ENCODE measurements around the gene CTNNAL1.

CTNNAL1 gene

GRCh38 chr9:109001275-109001676, 12.0 kb downstream of the CTNNAL1 start:
- Histone ChIP-seq H3K4me2 (ENCODE audit: low read length) (no peak overlapping the region), H3K79me2 (ENCODE audit: insufficient read depth, low read length) (no peaks in the 10 kb centered on the region), H3K36me3 (ENCODE audit: insufficient read depth, low read length) (peaks cover 18% of the 10 kb centered on the region), H3K9ac (ENCODE audit: low read length) (no peak overlapping the region), H4K20me1 (ENCODE audit: insufficient read depth, low read length) (no peaks in the 10 kb centered on the region), H2AFZ (ENCODE audit: low read length) (no peak overlapping the region), H3K9me2 (ENCODE audit: low read depth, low read length) (no peaks in the 10 kb centered on the region), H3K27ac (ENCODE audit: low read depth, low read length, poor library complexity, severe bottlenecking) (no peak overlapping the region), H3K9me3 (ENCODE audit: low read length) (peaks cover 14% of the 10 kb centered on the region; the same call in 1 of the 2 replicates), H3K27me3 (ENCODE audit: insufficient read depth, low read length) (no peaks in the 10 kb centered on the region), H3F3A (ENCODE audit: insufficient read depth, low read length) (no peaks in the 10 kb centered on the region), H3K4me3 (ENCODE audit: low read depth, low read length, poor library complexity, severe bottlenecking) (no peak overlapping the region), H3K4me1 (ENCODE audit: insufficient read depth, low read length, severe bottlenecking) (no peaks in the 10 kb centered on the region)
- TF ChIP-seq EZH2 (IDR thresholded peaks at IDR 0.05; ENCODE audit: borderline replicate concordance, low read length) (no peak), CTCF (IDR thresholded peaks at IDR 0.05; ENCODE audit: low read length) (no peak)

- no peak overlapping the region for H3K4me2 ChIP-seq (ENCODE audit: low read length)
- TF ChIP-seq EZH2 (IDR thresholded peaks at IDR 0.05; ENCODE audit: borderline replicate concordance, low read length) = no peak
- no peak for TF ChIP-seq CTCF (IDR thresholded peaks at IDR 0.05; ENCODE audit: low read length)
- H3K79me2 ChIP-seq (ENCODE audit: insufficient read depth, low read length) = no peaks in the 10 kb centered on the region
- H2AFZ ChIP-seq (ENCODE audit: low read length) = no peak overlapping the region
- H4K20me1 ChIP-seq (ENCODE audit: insufficient read depth, low read length) = no peaks in the 10 kb centered on the region
- H3K27me3 ChIP-seq (ENCODE audit: insufficient read depth, low read length) = no peaks in the 10 kb centered on the region
- H3K9me3 ChIP-seq (ENCODE audit: low read length) = no peaks in the 10 kb centered on the region
- H3K4me3 ChIP-seq (ENCODE audit: low read depth, low read length, poor library complexity, severe bottlenecking) = no peak overlapping the region
- H3K9ac ChIP-seq (ENCODE audit: low read length) = no peak overlapping the region
- peaks cover 15% of the 10 kb centered on the region for H3K36me3 ChIP-seq (ENCODE audit: insufficient read depth, low read length)
- H3K9me2 ChIP-seq (ENCODE audit: low read depth, low read length) = no peaks in the 10 kb centered on the region
- H3K4me1 ChIP-seq (ENCODE audit: insufficient read depth, low read length, severe bottlenecking) = no peaks in the 10 kb centered on the region
- H3F3A ChIP-seq (ENCODE audit: insufficient read depth, low read length) = no peaks in the 10 kb centered on the region
- no peak overlapping the region for H3K27ac ChIP-seq (ENCODE audit: low read depth, low read length, poor library complexity, severe bottlenecking)
These were observed 16.2 kb downstream of the CTNNAL1 start for GRCh38 chr9:108997112-108997511.

- H3K36me3 ChIP-seq (ENCODE audit: insufficient read depth, low read length) = peaks cover 18% of the 10 kb centered on the region; the same call in 1 of the 2 replicates
- H3K9ac ChIP-seq (ENCODE audit: low read length) = no peak overlapping the region
- no peak overlapping the region for H2AFZ ChIP-seq (ENCODE audit: low read length)
- H3K4me2 ChIP-seq (ENCODE audit: low read length) = no peak overlapping the region
- no peak overlapping the region for H3K4me3 ChIP-seq (ENCODE audit: low read depth, low read length, poor library complexity, severe bottlenecking)
- TF ChIP-seq CTCF (IDR thresholded peaks at IDR 0.05; ENCODE audit: low read length) (no peak), EZH2 (IDR thresholded peaks at IDR 0.05; ENCODE audit: borderline replicate concordance, low read length) (no peak)
- no peak overlapping the region for H3K27ac ChIP-seq (ENCODE audit: low read depth, low read length, poor library complexity, severe bottlenecking)
- H3K79me2 ChIP-seq (ENCODE audit: insufficient read depth, low read length) = no peaks in the 10 kb centered on the region
- no peaks in the 10 kb centered on the region for H3K27me3 ChIP-seq (ENCODE audit: insufficient read depth, low read length)
- H3K9me3 ChIP-seq (ENCODE audit: low read length) = no peaks in the 10 kb centered on the region
- H4K20me1 ChIP-seq (ENCODE audit: insufficient read depth, low read length) = no peaks in the 10 kb centered on the region
- no peaks in the 10 kb centered on the region for H3F3A ChIP-seq (ENCODE audit: insufficient read depth, low read length)
- H3K9me2 ChIP-seq (ENCODE audit: low read depth, low read length) = no peaks in the 10 kb centered on the region
- H3K4me1 ChIP-seq (ENCODE audit: insufficient read depth, low read length, severe bottlenecking) = no peaks in the 10 kb centered on the region
These were observed 16.7 kb downstream of the CTNNAL1 start for GRCh38 chr9:108996643-108997042.

Measured in OCI-LY1 (cell line).